ENCODE results near the gene SUMF2. TPM values are rescaled to one million over a fixed set of nuclear protein-coding genes. Genes with fewer than 3 reads are reported as not detected.

The SUMF2 gene
- total and polyA plus RNA-seq, 2 of the 4 experiments (the other 2 are of a cell fraction), result 86.2 to 97.3 TPM

DNA sequence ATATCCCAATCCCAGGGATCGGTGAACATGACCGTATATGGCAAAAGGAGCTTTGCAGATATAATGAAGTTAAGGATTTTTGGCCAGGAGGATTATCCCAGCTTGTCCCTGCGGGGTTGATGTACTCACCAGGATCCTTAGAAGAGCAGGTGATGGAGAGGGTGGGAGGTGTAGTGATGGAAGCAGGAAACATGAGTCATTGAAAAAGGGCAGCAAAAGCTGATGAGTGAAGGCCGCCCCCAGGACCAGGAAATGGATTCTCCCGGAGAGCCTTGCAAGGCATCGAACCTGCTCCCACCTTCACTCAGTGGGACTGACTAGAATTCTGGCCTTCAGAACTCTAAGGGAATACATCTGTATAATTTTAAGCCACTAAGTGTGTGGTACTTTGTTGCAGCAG lies 57.4 kb downstream of the SUMF2 start:
- Histone ChIP-seq H3K27ac (ENCODE audit: insufficient read depth, low read length) (no peak overlapping the region), H4K91ac (ENCODE audit: insufficient read depth, low read depth, low read length) (no peak overlapping the region), H3K9me3 (ENCODE audit: control insufficient read depth, insufficient read depth, low read length) (no peaks in the 10 kb centered on the region), H3K4me2 (ENCODE audit: low read depth, low read length) (no peak overlapping the region), H4K5ac (ENCODE audit: low read depth, low read length) (no peak overlapping the region), H3K4me1 (ENCODE audit: control insufficient read depth, insufficient read depth, low read length) (no peaks in the 10 kb centered on the region), H2BK120ac (ENCODE audit: low read depth, low read length) (no peak overlapping the region), H3K36me3 (ENCODE audit: control insufficient read depth, insufficient read depth, low read length) (no peaks in the 10 kb centered on the region), H4K20me1 (ENCODE audit: insufficient read depth, low read length) (no peaks in the 10 kb centered on the region), H3K4ac (ENCODE audit: low read depth, low read length) (no peak overlapping the region), H3K14ac (replicated peaks; ENCODE audit: low read depth, low read length) (no peak overlapping the region), H3K79me1 (ENCODE audit: low read depth in 1 of 2, low read length in 2 of 2) (no peaks in the 10 kb centered on the region), H2AFZ (replicated peaks; ENCODE audit: low read length, poor library complexity) (no peak overlapping the region), H3K23ac (ENCODE audit: low read depth, low read length) (no peak overlapping the region), H3K9me1 (ENCODE audit: insufficient read depth, low read length) (no peaks in the 10 kb centered on the region), H3K18ac (ENCODE audit: low read depth, low read length) (no peak overlapping the region), H2BK5ac (ENCODE audit: low read depth, low read length, poor library complexity, severe bottlenecking) (no peak overlapping the region), H3K27me3 (ENCODE audit: control insufficient read depth, insufficient read depth, low read length) (no peaks in the 10 kb centered on the region; the same call in 1 of the 2 replicates), H2BK15ac (ENCODE audit: low read depth, low read length) (no peak overlapping the region), H2BK20ac (ENCODE audit: low read depth, low read length) (no peak overlapping the region), H2AK9ac (replicated peaks; ENCODE audit: low read depth, low read length, poor library complexity) (no peak overlapping the region), H3K9ac (ENCODE audit: low read depth, low read length) (no peak overlapping the region), H4K8ac (ENCODE audit: low read depth in 2 of 2, low read length in 2 of 2) (no peak overlapping the region), H2AK5ac (ENCODE audit: low read depth, low read length) (no peak overlapping the region), H3K4me3 (ENCODE audit: insufficient read depth, low read depth, low read length) (no peak overlapping the region), H3K56ac (ENCODE audit: extremely low read depth, insufficient read depth, low read length) (no peak overlapping the region)
- intact Hi-C loops (cut with micrococcal nuclease) (no loop called here), dilution Hi-C loops (cut with HindIII; ENCODE audit: low sequenced_read_pairs, unreplicated experiment) (no loop called here), in situ Hi-C loops (cut with MboI; ENCODE audit: low sequenced_read_pairs) (no loop called here)
- TF ChIP-seq CEBPB (IDR thresholded peaks at IDR 0.05; ENCODE audit: low read depth, low read length), result no peak
- no peak for TF ChIP-seq MAFK (IDR thresholded peaks at IDR 0.05; ENCODE audit: low read depth, low read length)
- TF ChIP-seq FOS (IDR thresholded peaks at IDR 0.05; ENCODE audit: low read depth, low read length), result no peak
- no peak for TF ChIP-seq CHD1 (IDR thresholded peaks at IDR 0.05; ENCODE audit: low read depth, low read length)
- TF ChIP-seq SMC3 (IDR thresholded peaks at IDR 0.05; ENCODE audit: low read depth, low read length), result no peak
- no peak for TF ChIP-seq MXI1 (IDR thresholded peaks at IDR 0.05; ENCODE audit: borderline replicate concordance, low read depth, low read length)
- TF ChIP-seq, protein P1, sequence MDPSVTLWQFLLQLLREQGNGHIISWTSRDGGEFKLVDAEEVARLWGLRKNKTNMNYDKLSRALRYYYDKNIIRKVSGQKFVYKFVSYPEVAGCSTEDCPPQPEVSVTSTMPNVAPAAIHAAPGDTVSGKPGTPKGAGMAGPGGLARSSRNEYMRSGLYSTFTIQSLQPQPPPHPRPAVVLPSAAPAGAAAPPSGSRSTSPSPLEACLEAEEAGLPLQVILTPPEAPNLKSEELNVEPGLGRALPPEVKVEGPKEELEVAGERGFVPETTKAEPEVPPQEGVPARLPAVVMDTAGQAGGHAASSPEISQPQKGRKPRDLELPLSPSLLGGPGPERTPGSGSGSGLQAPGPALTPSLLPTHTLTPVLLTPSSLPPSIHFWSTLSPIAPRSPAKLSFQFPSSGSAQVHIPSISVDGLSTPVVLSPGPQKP (IDR thresholded peaks at IDR 0.05; ENCODE audit: borderline replicate concordance, low read depth, low read length), result no peak
- TF ChIP-seq USF2 (IDR thresholded peaks at IDR 0.05; ENCODE audit: low read depth, low read length), result no peak
- TF ChIP-seq RAD21 (IDR thresholded peaks at IDR 0.05; ENCODE audit: low read length), result no peak
- TF ChIP-seq BHLHE40 (IDR thresholded peaks at IDR 0.05; ENCODE audit: low read depth, low read length), result no peak
- no peak for TF ChIP-seq RFX5 (IDR thresholded peaks at IDR 0.05; ENCODE audit: low read depth, low read length)
- no peak for TF ChIP-seq NFE2L2 (IDR thresholded peaks at IDR 0.05; ENCODE audit: low read depth, low read length)
- TF ChIP-seq POLR2A (IDR thresholded peaks at IDR 0.05; ENCODE audit: low read depth, low read length), result no peak
- no peak for TF ChIP-seq MAZ (IDR thresholded peaks at IDR 0.05; ENCODE audit: borderline replicate concordance, low read depth, low read length)
- TF ChIP-seq, protein P2, sequence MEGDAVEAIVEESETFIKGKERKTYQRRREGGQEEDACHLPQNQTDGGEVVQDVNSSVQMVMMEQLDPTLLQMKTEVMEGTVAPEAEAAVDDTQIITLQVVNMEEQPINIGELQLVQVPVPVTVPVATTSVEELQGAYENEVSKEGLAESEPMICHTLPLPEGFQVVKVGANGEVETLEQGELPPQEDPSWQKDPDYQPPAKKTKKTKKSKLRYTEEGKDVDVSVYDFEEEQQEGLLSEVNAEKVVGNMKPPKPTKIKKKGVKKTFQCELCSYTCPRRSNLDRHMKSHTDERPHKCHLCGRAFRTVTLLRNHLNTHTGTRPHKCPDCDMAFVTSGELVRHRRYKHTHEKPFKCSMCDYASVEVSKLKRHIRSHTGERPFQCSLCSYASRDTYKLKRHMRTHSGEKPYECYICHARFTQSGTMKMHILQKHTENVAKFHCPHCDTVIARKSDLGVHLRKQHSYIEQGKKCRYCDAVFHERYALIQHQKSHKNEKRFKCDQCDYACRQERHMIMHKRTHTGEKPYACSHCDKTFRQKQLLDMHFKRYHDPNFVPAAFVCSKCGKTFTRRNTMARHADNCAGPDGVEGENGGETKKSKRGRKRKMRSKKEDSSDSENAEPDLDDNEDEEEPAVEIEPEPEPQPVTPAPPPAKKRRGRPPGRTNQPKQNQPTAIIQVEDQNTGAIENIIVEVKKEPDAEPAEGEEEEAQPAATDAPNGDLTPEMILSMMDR (conservative IDR thresholded peaks at IDR 0.05; ENCODE audit: low read depth, low read length), result no peak
- no peak for TF ChIP-seq RCOR1 (IDR thresholded peaks at IDR 0.05; ENCODE audit: insufficient replicate concordance, low read length)
- DNase-seq (no peak), ATAC-seq (ENCODE audit: low read depth) (no peak)
- no CpG with 5 or more reads among the region's 6 CpGs for WGBS, 2 experiments (ENCODE audit: extremely low coverage in 2 of 2, insufficient read length in 1 of 2)
- no TSS peak for BruUV-seq (replicated peaks)
- ChIA-PET POLR2A (ENCODE audit: unreplicated experiment) (no interaction called here), CTCF (no interaction called here)
